Sigmoid colon (tissue), 7 donors: ENCODE results near the gene PELI2. TPM values are rescaled to one million over a fixed set of nuclear protein-coding genes. Genes with fewer than 3 reads are reported as not detected.

ENCODE experiments used
- DNase-seq: peaks from one replicate; pipeline ENCODE4 v3.0.0-alpha.2; 2019
- H3K27ac ChIP-seq, 4 donors: fragments of 200-600 bp; sonication (generic); one replicate each; pipeline ENCODE4 v1.5.1; 2016 to 2019; ENCODE audit warnings: mild to moderate bottlenecking in 1 of 4
- H3K27me3 ChIP-seq, 3 donors: fragments of 200-600 bp; sonication (generic); one replicate each; pipeline ENCODE4 v1.5.1; 2019; ENCODE audit warnings: mild to moderate bottlenecking in 1 of 3
- H3K36me3 ChIP-seq, 4 donors: fragments of 200-600 bp; sonication (generic); one replicate each; pipeline ENCODE4 v1.5.1; 2016 to 2019
- H3K4me1 ChIP-seq, 4 donors: fragments of 200-600 bp; sonication (generic); one replicate each; pipeline ENCODE4 v1.5.1; 2017 to 2019
- H3K4me3 ChIP-seq, 4 donors: fragments of 200-600 bp; sonication (generic); one replicate each; pipeline ENCODE4 v1.5.1; 2017 to 2019; ENCODE audit warnings: mild to moderate bottlenecking in 2 of 4, moderate library complexity in 1 of 4
- H3K9me3 ChIP-seq, 4 donors: fragments of 200-600 bp in 3 of 4; sonication (generic) in 3 of 4; one replicate each; pipeline versions ENCODE4 v1.5.1 to v1.6.1; 2013 to 2019
- CTCF ChIP-seq, 4 experiments: fragments of 450-650 bp in 3 of 4; fragments of 200-600 bp in 1 of 4; IDR thresholded peaks; one replicate each; pipeline ENCODE4 v1.5.1; 2016 to 2019; ENCODE audit warnings: antibody characterized with exemption in 4 of 4, mild to moderate bottlenecking in 3 of 4, moderate library complexity in 2 of 4
- EP300 ChIP-seq, 4 donors: sonication (generic); formaldehyde crosslinking; IDR thresholded peaks; one replicate each; pipeline ENCODE4 v1.6.1; 2017; ENCODE audit warnings: antibody characterized with exemption in 4 of 4
- POLR2A ChIP-seq, 2 donors: fragments of 450-650 bp; IDR thresholded peaks; one replicate each; pipeline ENCODE4 v1.6.1; 2016; ENCODE audit warnings: antibody characterized with exemption in 2 of 2, mild to moderate bottlenecking in 2 of 2, moderate library complexity in 2 of 2
- POLR2AphosphoS5 ChIP-seq, 4 donors: sonication (generic); formaldehyde crosslinking; IDR thresholded peaks; one replicate each; pipeline ENCODE4 v1.6.1; 2017; ENCODE audit warnings: antibody characterized with exemption in 4 of 4
- WGBS, 2 donors: extraction: QIAGEN DNeasy Blood & Tissue Kit; methylation state at CpG; one replicate each; pipeline ENCODE4 v1.1.7; 2013; 5-methylcytosine and 5-hydroxymethylcytosine counted together
- intact Hi-C: fragments of 100-400 bp; cut with DNase I; formaldehyde crosslinking; loops from one replicate; pipeline ENCODE4 v1.15.1; 2023
- polyA plus RNA-seq, 3 donors: library from polyadenylated mRNA; stranded (reverse); fragments of 200-250 nt; gene quantifications; one replicate each; pipeline ENCODE4 v1.2.3, GENCODE V29; 2013
- total RNA-seq, 4 donors: library from RNA; depleted of rRNA; stranded (reverse); fragments of >200 nt; gene quantifications; one replicate each; pipeline ENCODE4 v1.1.0, GENCODE V29; 2016
- donor health status: healthy with polysubstance abuse.
- donor health status: Bipolar disorder and iron deficiency.
- donor health status: healthy.

PELI2 gene
- total and polyA plus RNA-seq, 7 donors = 4.5 to 34.3 (median 26.3) TPM

- WGBS, 2 donors = 36 to 40% methylated on average over 9 of the region's 9 CpGs
- peak; percentile 82 for DNase-seq
- TF ChIP-seq EP300 (IDR thresholded peaks at IDR 0.05) (no peak), POLR2A (IDR thresholded peaks at IDR 0.05) (no peak), CTCF (IDR thresholded peaks at IDR 0.05) (peak; percentile 60 to 76 (median 70)), POLR2AphosphoS5 (IDR thresholded peaks at IDR 0.05) (peak in 3 of 4 donors; percentile 48 to 55 (median 54))
These were observed 221.9 kb downstream of the PELI2 start for GRCh38 chr14:56339855-56340701.

GRCh38 chr14:56340932-56341331, 222.7 kb downstream of the PELI2 start:
- H3K27ac ChIP-seq = no peak overlapping the region
- 79 to 91% methylated on average over 1 of the region's 1 CpG for WGBS, 2 donors

More at GRCh38 chr14:56339855-56340701, 221.9 kb downstream of the PELI2 start:
- H3K27ac ChIP-seq = no peak overlapping the region
- no peaks in the 10 kb centered on the region for H3K9me3 ChIP-seq
- intact Hi-C loops = loop anchor here (1.0 to 5.0 kb wide), 3 partner anchors 221 to 633 kb away; partner anchors contain the start of gene PELI2
- H3K36me3 ChIP-seq = no peaks in the 10 kb centered on the region
- peaks cover 0 to 29% (median 26%) of the 10 kb centered on the region in 4 donors for H3K4me1 ChIP-seq
- H3K27me3 ChIP-seq = no peaks in the 10 kb centered on the region
- no peak overlapping the region for H3K4me3 ChIP-seq

GRCh38 chr14:56341766-56342493, 223.7 kb downstream of the PELI2 start:
- intact Hi-C loops = loop anchor here (2.0 to 5.0 kb wide), 2 partner anchors 223 to 610 kb away; partner anchors contain the start of gene PELI2
- no peaks in the 10 kb centered on the region for H3K36me3 ChIP-seq
- H3K27ac ChIP-seq = peak overlapping the region; percentile 20 to 50 (median 23)
- H3K4me1 ChIP-seq = peaks cover 0 to 29% (median 26%) of the 10 kb centered on the region in 4 donors
- no peak overlapping the region for H3K4me3 ChIP-seq
- no peaks in the 10 kb centered on the region for H3K27me3 ChIP-seq
- no peaks in the 10 kb centered on the region for H3K9me3 ChIP-seq
- 56 to 71% methylated on average over 7 of the region's 7 CpGs for WGBS, 2 donors
- DNase-seq = no peak
- TF ChIP-seq CTCF (IDR thresholded peaks at IDR 0.05) = no peak
- TF ChIP-seq EP300 (IDR thresholded peaks at IDR 0.05) = no peak
- TF ChIP-seq POLR2AphosphoS5 (IDR thresholded peaks at IDR 0.05) = no peak
- TF ChIP-seq POLR2A (IDR thresholded peaks at IDR 0.05) = no peak

More at GRCh38 chr14:56340932-56341331, 222.7 kb downstream of the PELI2 start:
- TF ChIP-seq CTCF (IDR thresholded peaks at IDR 0.05) = no peak
- no peak for TF ChIP-seq POLR2AphosphoS5 (IDR thresholded peaks at IDR 0.05)
- no peak for TF ChIP-seq EP300 (IDR thresholded peaks at IDR 0.05)
- no peak for TF ChIP-seq POLR2A (IDR thresholded peaks at IDR 0.05)
- Histone ChIP-seq H3K36me3 (no peaks in the 10 kb centered on the region), H3K4me3 (no peak overlapping the region), H3K4me1 (peaks cover 0 to 29% (median 26%) of the 10 kb centered on the region in 4 donors), H3K9me3 (no peaks in the 10 kb centered on the region), H3K27me3 (no peaks in the 10 kb centered on the region)
- no peak for DNase-seq
- intact Hi-C loops = loop anchor here (1.0 to 5.0 kb wide), 3 partner anchors 222 to 634 kb away; partner anchors contain the start of gene PELI2

- 38 to 70% methylated on average over 5 of the region's 5 CpGs for WGBS, 2 donors
- H3K9me3 ChIP-seq = no peaks in the 10 kb centered on the region
- no peak for DNase-seq
- TF ChIP-seq CTCF (IDR thresholded peaks at IDR 0.05) (no peak), EP300 (IDR thresholded peaks at IDR 0.05) (no peak), POLR2AphosphoS5 (IDR thresholded peaks at IDR 0.05) (no peak), POLR2A (IDR thresholded peaks at IDR 0.05) (no peak)
- no peaks in the 10 kb centered on the region for H3K27me3 ChIP-seq
- intact Hi-C loops = loop anchor here (5.0 kb wide), 1 partner anchor 610 kb away; no protein-coding TSS in a partner anchor
- no peaks in the 10 kb centered on the region for H3K36me3 ChIP-seq
- H3K4me3 ChIP-seq = no peak overlapping the region
- H3K27ac ChIP-seq = peak overlapping the region; percentile 20 to 50 (median 23)
- H3K4me1 ChIP-seq = peaks cover 0 to 29% (median 26%) of the 10 kb centered on the region in 4 donors
These were observed 224.3 kb downstream of the PELI2 start for GRCh38 chr14:56342494-56342942.
